Heart left ventricle (tissue), 16 donors: ENCODE measurements around the gene KREMEN1. TPM values are rescaled to one million over a fixed set of nuclear protein-coding genes. Genes with fewer than 3 reads are reported as not detected.

Experiments
- ATAC-seq, 4 donors: fragments of 200-7000 bp; cut with Tn5 transposase; one replicate each; pipeline ENCODE4 v1.9.1; 2020 to 2022; ENCODE audit warnings: moderate library complexity in 4 of 4, mild to moderate bottlenecking in 3 of 4, moderate number of reproducible peaks in 1 of 4
- DNase-seq, 5 donors: peaks; one replicate each; pipeline ENCODE4 v3.0.0-alpha.2; 2020
- H3K27ac ChIP-seq, 12 donors: fragments of 200-600 bp; sonication (generic) in 4 of 12; one replicate each; pipeline versions ENCODE4 v1.5.0 to v1.8.0; 2016 to 2022; ENCODE audit warnings: mild to moderate bottlenecking in 2 of 12
- H3K27me3 ChIP-seq, 9 donors: fragments of 200-600 bp; sonication (generic) in 2 of 9; one replicate each; pipeline versions ENCODE4 v1.5.1 to v1.8.0; 2016 to 2022; ENCODE audit warnings: mild to moderate bottlenecking in 3 of 9
- H3K36me3 ChIP-seq, 9 donors: fragments of 200-600 bp; sonication (generic) in 2 of 9; one replicate each; pipeline versions ENCODE4 v1.5.0 to v1.8.0; 2018 to 2022; ENCODE audit warnings: mild to moderate bottlenecking in 2 of 9
- H3K4me1 ChIP-seq, 12 donors: fragments of 200-600 bp; sonication (generic) in 4 of 12; one replicate each; pipeline versions ENCODE4 v1.5.0 to v1.8.0; 2016 to 2022; ENCODE audit warnings: mild to moderate bottlenecking in 3 of 12
- H3K4me3 ChIP-seq, 12 donors: fragments of 200-600 bp; sonication (generic) in 4 of 12; one replicate each; pipeline versions ENCODE4 v1.5.0 to v1.8.0; 2017 to 2022; ENCODE audit warnings: mild to moderate bottlenecking in 9 of 12, moderate library complexity in 4 of 12
- H3K9me3 ChIP-seq, 12 donors: fragments of 200-600 bp; sonication (generic) in 4 of 12; one replicate each; pipeline versions ENCODE4 v1.5.0 to v1.8.0; 2016 to 2022; ENCODE audit warnings: mild to moderate bottlenecking in 1 of 12
- POLR2A ChIP-seq, 2 donors: fragments of 450-650 bp; IDR thresholded peaks; one replicate each; pipeline ENCODE4 v1.6.1; 2017; ENCODE audit warnings: antibody characterized with exemption in 2 of 2, mild to moderate bottlenecking in 2 of 2, moderate library complexity in 2 of 2
- WGBS, 4 donors: extraction: QIAGEN DNeasy Blood & Tissue Kit in 2 of 4; methylation state at CpG; one replicate each; pipeline versions ENCODE4 v1.1.5 to v1.1.7; 2013 to 2018; 5-methylcytosine and 5-hydroxymethylcytosine counted together
- intact Hi-C, 10 donors: fragments of 100-400 bp; cut with DNase I; formaldehyde crosslinking; loops; one replicate each; pipeline versions ENCODE4 v1.11.1 to v1.14.2; 2022
- polyA plus RNA-seq, 2 donors: library from polyadenylated mRNA; stranded (reverse); fragments of 200-250 nt; gene quantifications; one replicate each; pipeline ENCODE4 v1.2.3, GENCODE V29; 2013
- total RNA-seq, 9 donors: library from RNA; depleted of rRNA in 2 of 9; stranded (reverse); fragments of >200 nt in 2 of 9; fragmentation: NEBNext Ultra II Directional in 3 of 9; extraction: Animal tissue kit (Norgen Biotek cat#: 25700) in 3 of 9; gene quantifications; one replicate each; pipeline versions ENCODE4 v1.1.0 to v1.2.4, GENCODE V29; 2016 to 2023
- TF ChIP-seq, protein P1 (sequence below), 12 donors: fragments of 200-600 bp; sonication (generic) in 4 of 12; IDR thresholded peaks; one replicate each; pipeline versions ENCODE4 v1.5.0 to v1.8.0; 2018 to 2022; ENCODE audit warnings: antibody characterized with exemption in 12 of 12, mild to moderate bottlenecking in 5 of 12
- donor health status: ischemic (EF 13 %, LVEDD 7.1; RV severe dilation, severe dysfunction).
- donor health status: healthy with polysubstance abuse.
- donor health status: DM: no; HTN: yes; CAD: no.
- donor health status: DM: no; HTN: no; CAD: no.
- donor health status: ischemic (EF 25% LVEDD 6.9; RV normal size, moderate dysfunction).
- donor health status: ischemic (EF 25% LVEDD 5.7; RV mildly dilated, moderate dysfunction).
- donor health status: healthy.
- donor health status: DM: yes; HTN: yes; CAD: no.
- donor health status: ischemic (EF 35%, LVEDD 5.7; RV mildly dilated, moderate dysfunction).
- donor health status: nonischemic (EF 11% LVEDD 7.7; RV severe dilation, severe dysfunction).
- donor health status: DM: yes; HTN: yes; CAD: no.
- donor health status: PGD.
- donor health status: ischemic (EF 29% LVEDD 5.4; RV normal size, mild dysfunction).
- donor health status: nonischemic (EF 23%, LVEDD 6.1; RV moderate dilation, normal function).

Gene KREMEN1
- total and polyA plus RNA-seq, 11 donors = 24.3 to 67.8 (median 36.4) TPM

DNA sequence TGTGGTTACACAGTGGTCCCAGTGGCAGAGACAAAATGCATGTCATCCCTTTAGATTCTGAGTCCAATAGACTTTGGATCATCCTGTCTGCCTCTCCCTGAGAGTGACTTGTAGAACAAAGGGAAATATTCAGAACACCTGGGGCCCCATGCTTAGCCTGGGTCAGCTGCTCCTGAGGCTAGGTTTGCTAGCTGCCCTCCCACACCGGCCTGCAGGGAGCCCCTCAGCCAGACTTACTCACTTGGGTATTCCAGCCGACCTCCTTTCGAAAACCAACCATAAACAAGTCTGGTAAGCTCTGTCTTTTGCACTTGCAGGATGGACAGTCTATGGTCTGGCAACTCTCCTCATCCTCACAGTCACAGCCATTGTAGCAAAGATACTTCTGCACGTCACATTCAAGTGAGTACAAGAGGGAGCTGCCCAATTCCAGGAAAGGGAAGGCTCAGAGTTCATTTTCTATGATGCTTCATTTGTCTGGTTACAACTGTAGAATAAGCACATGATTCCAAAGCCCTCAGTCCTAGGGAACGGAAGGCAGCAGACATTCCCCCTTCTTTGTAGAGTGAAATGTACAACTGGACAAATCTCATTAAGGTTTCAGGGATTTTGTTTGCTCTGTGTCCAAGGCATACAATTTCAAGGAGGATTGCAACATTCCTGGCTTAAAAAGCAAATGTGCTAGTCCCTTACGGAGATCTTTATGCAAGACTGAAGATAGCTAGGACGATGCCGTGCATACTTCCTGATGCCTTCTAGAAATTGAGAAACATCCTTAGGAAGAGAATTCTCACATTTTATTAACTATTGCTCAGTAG is 67.3 kb downstream of the KREMEN1 start:
- Histone ChIP-seq H3K4me1 (peaks cover 0 to 5% (median 0%) of the 10 kb centered on the region in 12 donors), H3K4me3 (no peak overlapping the region), H3K27me3 (no peaks in the 10 kb centered on the region), H3K27ac (no peak overlapping the region), H3K36me3 (peaks cover 0 to 84% (median 61%) of the 10 kb centered on the region in 9 donors), H3K9me3 (no peaks in the 10 kb centered on the region)
- ATAC-seq = peak in 3 of 4 donors; percentile 23 to 69 (median 65)
- DNase-seq = peak in 1 of 5 donors; percentile 2
- intact Hi-C loops = loop anchor here in 1 of 10 donors (10.0 kb wide), 1 partner anchor 95 kb away; no protein-coding TSS in a partner anchor
- TF ChIP-seq POLR2A (IDR thresholded peaks at IDR 0.05) = no peak
- TF ChIP-seq, protein P1, sequence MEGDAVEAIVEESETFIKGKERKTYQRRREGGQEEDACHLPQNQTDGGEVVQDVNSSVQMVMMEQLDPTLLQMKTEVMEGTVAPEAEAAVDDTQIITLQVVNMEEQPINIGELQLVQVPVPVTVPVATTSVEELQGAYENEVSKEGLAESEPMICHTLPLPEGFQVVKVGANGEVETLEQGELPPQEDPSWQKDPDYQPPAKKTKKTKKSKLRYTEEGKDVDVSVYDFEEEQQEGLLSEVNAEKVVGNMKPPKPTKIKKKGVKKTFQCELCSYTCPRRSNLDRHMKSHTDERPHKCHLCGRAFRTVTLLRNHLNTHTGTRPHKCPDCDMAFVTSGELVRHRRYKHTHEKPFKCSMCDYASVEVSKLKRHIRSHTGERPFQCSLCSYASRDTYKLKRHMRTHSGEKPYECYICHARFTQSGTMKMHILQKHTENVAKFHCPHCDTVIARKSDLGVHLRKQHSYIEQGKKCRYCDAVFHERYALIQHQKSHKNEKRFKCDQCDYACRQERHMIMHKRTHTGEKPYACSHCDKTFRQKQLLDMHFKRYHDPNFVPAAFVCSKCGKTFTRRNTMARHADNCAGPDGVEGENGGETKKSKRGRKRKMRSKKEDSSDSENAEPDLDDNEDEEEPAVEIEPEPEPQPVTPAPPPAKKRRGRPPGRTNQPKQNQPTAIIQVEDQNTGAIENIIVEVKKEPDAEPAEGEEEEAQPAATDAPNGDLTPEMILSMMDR (IDR thresholded peaks at IDR 0.05) = no peak
- 78 to 85% (median 81%) methylated on average over 8 of the region's 8 CpGs for WGBS, 4 donors

DNA sequence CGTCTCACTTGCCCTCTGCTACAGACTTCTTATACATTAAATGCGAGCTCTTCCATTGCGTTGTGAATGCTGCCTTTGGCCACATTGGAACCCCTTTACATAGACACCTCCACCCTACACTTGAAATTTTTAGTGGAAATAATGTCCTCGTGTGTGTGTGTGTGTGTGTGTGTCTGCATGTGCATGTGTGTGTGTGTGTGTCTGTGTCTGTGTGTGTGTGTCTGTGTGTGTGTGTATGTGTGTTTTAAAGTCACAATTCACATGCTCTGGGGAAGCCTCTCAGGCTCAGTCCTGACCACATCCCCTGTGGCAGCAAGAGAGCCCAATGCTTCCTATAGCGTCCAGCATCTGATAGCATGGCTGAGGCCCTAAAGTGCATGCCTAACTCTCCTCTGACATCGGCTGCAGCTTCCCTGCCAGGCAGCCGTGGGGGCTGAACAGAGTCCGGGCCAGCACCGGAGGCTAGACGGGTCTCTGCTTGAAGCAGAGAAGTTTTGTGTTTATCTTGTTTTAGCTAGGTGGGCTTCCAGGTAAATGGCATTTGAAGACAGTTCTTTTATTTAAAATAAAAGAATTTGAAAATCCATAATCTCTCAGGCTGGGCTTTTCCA is 68.3 kb downstream of the KREMEN1 start:
- H3K4me1 ChIP-seq = peaks cover 0 to 5% (median 0%) of the 10 kb centered on the region in 12 donors
- H3K27ac ChIP-seq = no peak overlapping the region
- no peak for ATAC-seq
- DNase-seq = no peak
- no peaks in the 10 kb centered on the region for H3K27me3 ChIP-seq
- TF ChIP-seq POLR2A (IDR thresholded peaks at IDR 0.05) = no peak
- TF ChIP-seq, protein P1 (IDR thresholded peaks at IDR 0.05) = no peak
- H3K4me3 ChIP-seq = no peak overlapping the region
- peaks cover 0 to 77% (median 57%) of the 10 kb centered on the region in 9 donors for H3K36me3 ChIP-seq
- 76 to 86% (median 82%) methylated on average over 10 of the region's 10 CpGs for WGBS, 4 donors
- H3K9me3 ChIP-seq = no peaks in the 10 kb centered on the region
- intact Hi-C loops = loop anchor here in 1 of 10 donors (10.0 kb wide), 1 partner anchor 96 kb away; no protein-coding TSS in a partner anchor

DNA sequence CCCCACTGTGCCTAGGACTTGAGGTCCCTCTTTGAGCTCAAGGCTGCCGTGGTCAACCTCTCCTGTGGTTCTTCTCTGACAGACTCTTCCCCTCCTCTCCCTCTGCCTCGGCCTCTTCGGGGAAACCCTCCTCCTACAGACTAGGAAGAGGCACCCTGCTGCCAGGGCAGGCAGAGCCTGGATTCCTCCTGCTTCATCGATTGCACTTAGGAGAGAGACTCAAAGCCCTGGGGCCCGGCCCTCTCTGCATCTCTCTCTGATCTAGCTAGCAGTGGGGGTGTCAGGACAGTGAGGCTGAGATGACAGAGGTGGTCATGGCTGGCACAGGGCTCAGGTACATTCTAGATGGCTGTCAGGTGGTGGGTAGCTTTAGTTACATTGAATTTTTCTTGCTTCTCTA is 69.3 kb downstream of the KREMEN1 start:
- peaks cover 0 to 7% (median under 1%) of the 10 kb centered on the region in 12 donors for H3K4me1 ChIP-seq
- no peaks in the 10 kb centered on the region for H3K27me3 ChIP-seq
- H3K4me3 ChIP-seq = no peak overlapping the region
- DNase-seq (no peak), ATAC-seq (no peak)
- 82 to 85% (median 84%) methylated on average over 5 of the region's 5 CpGs for WGBS, 4 donors
- intact Hi-C loops = loop anchor here in 1 of 10 donors (10.0 kb wide), 1 partner anchor 97 kb away; no protein-coding TSS in a partner anchor
- TF ChIP-seq, protein P1 (IDR thresholded peaks at IDR 0.05) = no peak
- TF ChIP-seq POLR2A (IDR thresholded peaks at IDR 0.05) = no peak
- no peaks in the 10 kb centered on the region for H3K9me3 ChIP-seq
- peaks cover 0 to 76% (median 57%) of the 10 kb centered on the region in 9 donors for H3K36me3 ChIP-seq
- no peak overlapping the region for H3K27ac ChIP-seq
